NCI-H2107 treated with DMSO at 0.1 percent for 48 hours (cell line): ENCODE results near the gene HDAC9.

Experiments
- DNase-seq: peaks from one replicate; lab custom pipeline; 2025; ENCODE audit not compliant: unreplicated experiment; lab: John Stamatoyannopoulos, UW

The HDAC9 gene

GRCh38 chr7:18771834-18772566, 276.5 kb downstream of the HDAC9 start:
- no peak for DNase-seq

GRCh38 chr7:18772567-18772965, 277.0 kb downstream of the HDAC9 start:
- DNase-seq = no peak

DNA sequence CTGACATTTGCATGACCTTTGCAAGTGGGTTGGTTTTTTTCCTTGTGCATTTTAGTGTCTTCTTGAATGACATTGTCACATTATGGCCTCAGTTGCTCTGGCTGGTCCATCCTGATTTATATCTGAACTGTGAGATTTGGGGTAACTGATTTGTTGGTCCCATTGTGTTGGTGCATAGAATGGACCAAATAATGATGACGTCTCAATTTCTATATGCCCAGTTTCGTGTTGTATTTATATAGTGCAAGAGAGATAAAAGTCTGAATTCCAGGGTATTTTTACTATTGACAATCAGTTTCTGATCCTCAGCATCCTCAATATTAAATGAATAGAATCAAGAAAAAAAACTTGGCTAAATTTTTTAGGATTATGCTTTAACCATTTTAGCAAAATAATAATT, 281.8 kb downstream of the HDAC9 start:
- DNase-seq = no peak

GRCh38 chr7:18778594-18778993, 283.0 kb downstream of the HDAC9 start:
- DNase-seq = no peak

DNA sequence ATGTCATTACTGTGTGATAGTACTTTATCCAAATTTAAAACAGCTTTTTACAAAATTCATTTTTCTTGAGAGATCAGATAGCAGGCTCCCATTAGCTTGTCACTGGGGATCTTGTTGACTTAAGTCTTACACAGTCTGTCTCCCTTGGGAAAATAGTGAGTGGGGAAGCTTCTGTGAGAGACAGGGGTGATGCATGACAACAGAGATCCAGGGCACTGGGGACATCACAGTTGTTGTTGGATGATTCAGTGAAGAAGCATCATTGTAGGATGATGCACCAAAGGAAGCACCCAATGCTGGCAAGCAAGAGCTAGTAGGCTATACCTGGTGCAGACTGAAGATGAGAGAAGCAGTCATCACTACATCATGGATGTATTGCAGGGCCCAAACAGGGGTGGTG, 284.7 kb downstream of the HDAC9 start:
- DNase-seq = no peak

DNA sequence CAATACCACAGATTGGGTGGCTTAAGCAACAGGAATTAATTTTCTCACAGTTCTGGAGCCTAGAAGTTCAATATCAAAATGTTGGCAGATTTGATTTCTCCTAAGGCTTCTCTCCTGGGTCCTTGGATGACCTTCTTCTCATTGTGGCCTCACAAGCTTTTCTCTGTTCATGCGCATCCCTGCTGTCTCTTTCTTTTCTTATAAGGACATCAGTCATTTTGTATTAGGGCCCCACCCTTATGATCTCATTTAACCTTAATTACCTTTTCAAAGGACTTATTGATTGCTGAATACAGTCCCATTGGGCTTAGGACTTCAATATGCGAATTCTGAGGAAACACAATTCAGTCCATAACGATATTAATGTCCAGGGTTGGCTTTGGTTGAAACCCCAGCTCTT, 285.4 kb downstream of the HDAC9 start:
- no peak for DNase-seq

DNA sequence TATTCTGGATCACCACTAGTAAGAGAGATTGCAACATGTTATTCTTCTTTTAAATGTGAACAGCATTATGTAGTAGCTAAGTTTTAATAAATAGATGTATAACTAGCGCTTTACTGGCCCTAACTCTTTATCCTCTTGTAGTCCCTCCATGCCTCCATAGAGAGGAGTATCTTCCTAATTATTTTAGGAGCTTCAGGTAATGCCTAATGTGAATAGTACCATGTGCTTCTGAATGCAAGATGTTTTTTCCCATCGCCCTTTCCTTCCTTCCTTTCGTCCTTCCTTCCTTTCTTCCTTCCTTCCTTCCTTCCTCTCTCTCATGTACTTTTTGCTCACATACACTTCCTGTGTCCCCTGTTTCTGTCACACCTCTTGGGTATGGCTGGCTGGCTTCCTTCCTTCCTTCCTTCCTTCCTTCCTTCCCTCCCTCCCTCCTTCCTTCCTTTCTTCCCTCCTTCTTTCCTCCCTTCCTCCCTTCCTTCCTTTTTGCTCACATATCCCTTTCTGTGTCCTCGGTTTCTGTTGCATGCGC, 290.7 kb downstream of the HDAC9 start:
- no peak for DNase-seq

DNA sequence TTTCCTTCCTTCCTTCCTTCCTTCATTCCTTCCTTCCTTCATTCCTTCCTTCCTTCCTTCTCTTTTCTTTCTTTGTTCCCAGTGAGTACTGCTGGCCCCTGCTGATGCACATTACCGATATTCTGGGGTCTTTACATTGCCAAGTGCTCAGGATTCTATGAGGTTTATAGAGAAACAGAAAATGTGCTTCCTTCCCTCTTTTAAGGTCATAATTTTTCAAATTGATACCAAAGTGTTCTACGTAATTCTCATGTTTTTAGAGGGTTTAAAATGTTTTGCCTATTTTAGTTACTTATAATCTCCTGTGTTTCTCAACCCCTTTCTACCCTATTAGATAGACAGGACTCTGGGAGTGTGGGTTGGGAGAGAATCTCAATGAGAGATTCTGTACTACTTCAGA, 291.2 kb downstream of the HDAC9 start:
- DNase-seq = no peak

DNA sequence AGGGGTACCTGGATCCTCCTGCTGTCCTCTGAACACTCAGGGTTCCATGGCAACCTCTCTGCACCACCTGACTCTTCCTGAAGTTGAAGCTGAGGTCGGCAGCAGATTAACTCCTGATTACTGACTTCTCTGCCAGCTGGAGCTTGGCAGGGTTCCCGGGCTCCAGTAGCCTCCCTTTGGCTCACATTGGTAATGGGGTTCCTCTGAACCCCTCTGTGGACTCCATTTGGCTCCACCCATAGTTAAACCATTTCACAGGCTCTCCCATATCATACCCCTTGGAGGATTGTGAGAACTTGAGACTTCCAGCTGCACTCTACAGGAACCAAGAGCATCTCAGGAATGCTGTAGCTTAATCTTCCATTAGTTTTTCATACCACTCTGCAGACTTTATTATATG, 292.5 kb downstream of the HDAC9 start:
- DNase-seq = no peak

GRCh38 chr7:18792871-18793595, 297.5 kb downstream of the HDAC9 start:
- DNase-seq = no peak

- no peak for DNase-seq
Measured at GRCh38 chr7:18796216-18796615, 300.7 kb downstream of the HDAC9 start.

DNA sequence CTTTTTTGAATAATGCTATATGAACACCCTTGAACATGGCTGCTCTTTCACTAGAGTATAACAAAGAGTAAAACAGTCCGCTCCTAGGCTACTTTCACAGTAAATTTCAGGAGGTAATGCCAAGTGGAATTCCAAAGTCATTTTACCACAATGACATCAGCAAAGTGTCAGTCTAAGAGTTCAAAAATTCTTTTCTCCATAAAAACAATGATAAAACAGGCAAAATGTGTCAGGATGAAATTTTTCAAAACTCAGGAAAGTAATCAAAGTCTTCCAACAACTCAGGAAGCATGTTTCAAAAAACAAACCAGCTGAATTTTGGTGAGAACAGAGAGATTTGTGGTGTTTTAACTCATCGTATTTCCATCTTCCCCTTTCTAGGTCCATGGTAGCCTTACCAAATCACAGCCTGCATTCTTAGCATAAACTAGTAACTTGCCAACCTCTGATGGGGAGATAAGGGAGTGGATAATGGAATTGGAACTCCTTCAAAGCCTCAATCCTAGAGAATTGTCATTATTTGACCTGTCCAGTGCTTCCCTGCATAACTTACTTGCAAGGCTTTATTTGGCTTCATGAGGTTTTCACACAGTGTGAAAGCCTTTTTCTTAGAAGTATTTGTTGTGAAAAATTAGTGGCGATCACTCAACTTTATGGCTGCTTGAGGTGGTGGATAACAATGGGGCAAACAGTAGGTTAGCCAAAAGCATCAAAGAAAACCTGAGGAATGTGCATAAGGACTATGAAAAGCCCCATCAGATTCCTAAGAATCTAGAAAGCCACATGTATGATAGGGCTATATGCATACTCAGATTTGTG, 302.7 kb downstream of the HDAC9 start:
- no peak for DNase-seq

DNA sequence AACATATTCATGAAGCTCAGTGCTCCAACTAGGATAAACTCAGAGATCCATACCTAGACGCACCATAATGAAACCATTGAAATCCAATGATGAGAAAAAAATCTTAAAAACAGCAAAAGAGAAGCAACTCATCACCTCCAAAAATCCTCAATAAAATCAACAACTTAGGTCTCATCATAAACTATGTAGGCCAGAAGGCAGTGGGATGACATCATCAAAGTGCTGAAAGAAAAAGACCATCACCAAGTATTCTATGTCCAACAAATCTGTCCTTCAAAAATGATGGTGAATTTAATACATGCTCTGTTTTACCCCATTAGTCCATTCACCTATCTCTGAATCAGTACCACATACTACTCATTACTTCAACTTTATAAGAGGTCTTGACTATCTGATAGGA, 304.4 kb downstream of the HDAC9 start:
- DNase-seq = no peak

DNA sequence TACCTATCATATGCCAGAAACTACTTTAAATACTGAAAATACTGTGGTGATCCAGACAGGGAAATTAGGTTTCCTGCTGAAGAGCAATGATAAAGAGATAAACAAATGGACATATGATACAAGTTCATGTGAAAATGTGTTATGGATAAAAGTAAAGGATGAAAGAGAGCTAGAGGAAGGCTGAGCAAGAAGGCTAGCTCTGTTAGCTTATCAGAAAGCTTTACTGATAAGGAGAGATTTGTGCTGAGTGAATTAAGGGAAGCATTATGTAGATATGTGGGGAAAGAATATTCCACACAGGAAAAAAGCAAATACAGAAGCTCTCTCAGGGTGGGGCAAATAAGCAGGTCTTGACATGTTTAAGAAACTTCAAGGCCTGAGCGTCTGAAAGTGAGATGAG, 308.4 kb downstream of the HDAC9 start:
- no peak for DNase-seq

DNA sequence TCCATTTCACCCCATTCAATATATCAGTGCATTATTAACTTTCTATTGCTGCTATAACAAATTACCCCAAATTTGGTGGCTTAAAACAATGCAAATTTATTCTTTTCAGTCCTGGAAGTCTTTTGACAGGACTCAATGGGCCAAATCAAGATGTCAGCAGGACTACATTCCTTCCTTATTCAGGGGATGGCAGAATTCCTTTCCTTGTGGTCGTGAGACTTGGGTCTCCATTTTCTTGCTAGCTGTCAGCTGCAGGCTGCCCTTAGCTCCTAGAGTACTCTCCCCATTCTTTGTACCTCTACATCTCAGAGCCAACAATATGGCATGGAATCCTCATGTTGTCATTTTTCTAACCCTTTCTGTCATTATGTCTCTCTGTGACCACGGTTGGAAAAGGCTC, 310.6 kb downstream of the HDAC9 start:
- DNase-seq = no peak

- no peak for DNase-seq
Measured at GRCh38 chr7:18808026-18808425, 312.5 kb downstream of the HDAC9 start.

- DNase-seq = no peak
Measured at GRCh38 chr7:18815261-18815960, 319.9 kb downstream of the HDAC9 start.

DNA sequence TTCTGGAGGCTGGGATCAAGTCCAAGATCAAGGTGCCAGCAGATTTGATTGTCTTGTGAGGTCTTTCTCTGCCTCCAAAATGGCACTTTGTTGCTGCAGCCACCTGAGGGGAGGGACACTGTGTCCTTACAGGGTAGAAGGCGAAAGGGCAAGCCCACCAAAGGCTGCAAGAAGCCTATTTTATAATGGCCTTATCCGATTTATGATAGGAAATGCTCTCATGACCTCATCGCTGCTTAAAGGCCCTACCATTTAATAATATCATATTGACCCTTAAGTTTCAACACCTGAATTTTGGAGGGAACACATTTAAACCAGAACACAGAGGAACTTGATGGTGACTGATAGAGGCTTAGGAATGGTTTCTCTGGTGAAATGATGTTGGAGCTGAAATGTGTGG, 325.4 kb downstream of the HDAC9 start:
- DNase-seq = no peak

DNA sequence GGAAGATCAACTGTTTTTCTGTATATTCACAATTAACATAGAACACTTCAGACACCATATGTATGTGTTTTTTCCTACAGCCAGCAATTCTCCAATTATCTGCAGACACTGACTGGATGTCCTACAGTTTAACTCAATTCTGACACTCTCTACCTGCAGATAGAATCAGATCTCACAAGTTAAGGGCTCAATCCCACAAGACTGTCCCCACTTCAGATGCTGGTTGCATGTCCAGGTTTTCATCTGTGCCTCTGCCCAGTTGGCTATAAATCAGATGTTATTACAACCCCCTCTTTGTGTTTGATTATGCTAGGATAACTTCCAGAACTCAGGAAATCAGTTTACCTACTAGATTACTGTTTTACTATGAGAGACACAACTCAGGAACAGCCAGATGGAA, 326.0 kb downstream of the HDAC9 start:
- no peak for DNase-seq

- no peak for DNase-seq
Measured at GRCh38 chr7:18824157-18824556, 328.6 kb downstream of the HDAC9 start.
